CD4-positive, alpha-beta T cell treated with Interleukin-12 subunit alpha and Interleukin-12 subunit beta, for 1 hour (primary cell): Measurements from ENCODE around the gene ZNF420.
"Not testable (repeated sequence)": the region's sequence is repeated elsewhere in the genome, so short reads cannot be mapped to it uniquely, and the experiment has no call there.

Experiments
- DNase-seq: peaks from one replicate; pipeline ENCODE4 v3.0.0-alpha.2; 2020

Gene ZNF420

DNA sequence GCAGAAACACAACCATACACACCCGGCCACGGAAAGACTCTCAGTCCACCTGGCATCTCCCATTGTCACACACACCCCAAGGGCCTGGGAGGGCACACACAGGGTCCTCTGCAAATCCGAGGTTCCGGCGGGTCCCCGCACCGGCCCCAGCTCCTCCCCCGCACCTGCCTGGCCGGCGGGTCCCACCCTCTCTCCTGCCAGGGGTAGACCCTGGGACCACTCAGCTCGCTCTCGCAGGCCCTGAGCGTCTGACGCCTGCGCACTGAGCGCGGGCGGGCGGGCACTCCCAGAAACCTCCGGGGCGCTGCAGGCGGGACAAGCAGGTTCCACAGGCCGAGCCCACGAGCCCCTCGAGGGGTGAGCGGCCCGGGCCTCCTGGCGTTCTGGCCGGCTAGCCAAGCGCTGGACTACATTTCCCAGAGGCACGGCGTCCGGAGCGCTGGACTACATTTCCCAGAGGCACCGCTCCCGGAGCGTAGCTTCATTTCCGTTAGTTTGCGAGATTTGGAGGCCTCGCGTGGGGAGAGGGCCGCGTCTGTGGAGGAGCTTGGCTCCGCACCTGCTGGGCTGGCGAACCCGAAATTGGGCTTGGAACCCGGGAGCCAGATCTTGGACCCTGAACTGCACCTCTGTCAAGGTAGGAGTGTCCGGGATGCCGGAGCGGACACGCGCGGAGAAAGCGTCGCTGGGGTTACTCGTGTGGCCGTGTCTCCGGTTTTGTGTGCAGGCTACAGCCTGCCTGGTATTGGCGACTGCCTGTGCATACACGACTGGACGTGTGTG lies at the start of gene ZNF420:
Gene ZNF420 (plus strand): TSS at position 500 of the 783 bp plus-strand sequence. CDS start 10,686 bp downstream, outside the sequence.
- DNase-seq = peak; percentile 94

DNA sequence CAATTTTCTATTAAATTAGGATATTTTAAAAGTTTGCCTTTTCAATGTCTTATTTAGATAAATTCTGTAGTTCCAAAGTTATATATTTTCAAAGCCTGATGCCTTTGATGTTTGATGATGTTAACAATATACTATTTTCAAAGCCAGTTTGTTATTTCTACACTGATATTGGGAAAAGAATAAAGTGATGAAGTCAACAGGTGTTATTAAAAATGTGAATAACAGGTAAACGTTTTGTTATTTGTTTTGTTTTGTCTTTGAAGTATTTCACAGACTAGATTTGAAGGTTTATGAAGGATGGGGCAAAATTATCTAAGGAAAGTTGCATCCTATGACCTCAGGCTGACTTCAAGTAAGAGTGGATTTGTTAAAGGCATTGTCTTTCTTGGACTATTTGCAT lies 33.1 kb upstream of the ZNF420 start:
- DNase-seq = no peak

DNA sequence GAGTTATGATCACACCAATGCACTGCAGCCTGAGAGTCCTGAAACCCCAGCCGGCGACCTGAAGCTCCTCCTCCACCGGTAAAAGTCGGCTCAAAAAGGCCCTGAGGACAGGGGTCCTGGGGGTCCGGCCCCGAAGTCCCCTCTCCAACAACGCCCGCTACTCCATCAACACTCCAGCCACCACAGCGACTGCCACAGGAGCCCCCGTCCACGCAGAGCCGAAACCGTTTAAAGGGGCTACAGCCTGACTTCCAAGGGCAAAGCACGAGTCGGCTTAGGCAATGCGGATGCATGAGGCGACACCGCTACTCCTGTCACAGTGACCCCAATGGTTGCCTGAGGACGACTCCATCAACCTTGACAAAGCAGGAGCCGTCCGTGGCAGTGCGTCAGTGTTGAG lies 22.9 kb upstream of the ZNF420 start:
- no peak for DNase-seq

DNA sequence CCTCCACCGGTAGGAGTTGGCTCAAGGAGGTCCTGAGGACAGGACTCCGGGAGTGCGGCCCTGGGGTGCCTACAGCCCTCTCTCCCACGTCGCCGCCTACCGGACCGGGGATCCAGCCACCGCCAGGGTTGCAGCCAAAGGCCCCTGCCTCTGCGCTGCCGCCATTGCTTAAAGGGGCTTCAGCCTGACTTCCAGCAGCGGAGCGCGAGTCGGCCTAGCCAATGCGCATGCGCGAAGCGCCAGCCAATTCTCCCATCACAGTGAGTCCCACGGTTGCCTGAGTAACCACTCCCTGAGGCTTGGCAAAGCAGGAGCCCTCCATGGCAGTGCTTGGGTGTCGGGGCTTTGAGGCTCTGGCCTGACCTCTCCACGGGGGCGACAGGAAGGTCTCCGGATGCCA lies 21.5 kb upstream of the ZNF420 start:
- DNase-seq = no peak

DNA sequence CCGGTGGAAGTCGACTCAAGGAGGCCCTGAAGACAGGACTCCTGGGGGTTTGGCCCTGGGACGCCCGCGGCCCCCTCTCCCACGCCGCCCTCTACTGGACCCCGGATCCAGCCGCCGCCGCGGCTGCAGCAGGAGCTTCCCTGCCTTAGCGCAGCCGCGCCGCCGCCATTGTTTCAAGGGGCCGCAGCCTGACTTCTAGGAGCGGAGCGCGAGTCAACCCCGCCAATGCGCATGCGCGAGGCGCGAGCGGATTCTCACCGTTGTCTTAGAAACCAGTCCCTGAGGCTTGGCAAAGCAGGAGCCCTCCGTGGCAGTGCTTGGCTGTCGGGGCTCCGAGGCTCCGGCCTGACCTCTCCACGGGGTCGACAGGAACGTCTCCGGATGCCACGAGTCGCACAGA lies 19.1 kb upstream of the ZNF420 start:
- DNase-seq = no peak

DNA sequence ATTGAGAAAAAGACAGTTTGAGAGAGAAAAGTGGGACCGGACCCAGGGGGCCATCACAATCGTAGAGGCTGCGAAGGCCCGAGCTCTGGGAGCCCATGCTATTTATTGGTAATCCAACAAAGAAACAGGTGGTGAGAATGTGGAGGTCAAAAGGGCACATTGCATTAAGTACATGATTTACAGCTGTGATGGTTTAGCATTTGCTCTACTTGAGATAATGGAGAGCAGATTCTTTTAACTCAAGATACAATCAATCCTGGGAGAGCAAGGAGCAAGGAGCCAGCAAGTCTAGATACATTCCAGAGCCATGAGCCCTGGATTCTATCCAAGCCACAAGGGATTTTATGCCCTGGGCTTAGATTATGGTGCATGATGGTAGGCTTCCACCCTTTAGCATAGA lies 13.3 kb upstream of the ZNF420 start:
- DNase-seq = not testable (repeated sequence)

DNA sequence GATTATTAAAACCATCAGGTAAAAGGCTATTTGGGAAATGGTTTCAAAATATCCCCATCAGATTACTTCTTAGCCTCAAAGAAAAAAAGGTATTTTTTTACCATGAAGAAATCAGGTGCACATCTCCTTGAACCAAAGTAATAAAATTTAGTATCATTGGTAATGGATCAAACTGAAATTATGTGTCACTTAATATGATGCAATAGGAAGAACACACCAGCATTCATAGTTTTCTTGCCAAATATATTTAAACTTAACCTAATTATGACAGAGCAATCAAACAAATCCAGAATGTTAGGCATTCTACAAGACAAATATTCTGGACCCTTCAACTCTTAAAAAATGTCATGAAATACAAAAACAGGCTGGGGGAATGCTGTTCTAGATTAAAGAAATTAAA lies 4.1 kb upstream of the ZNF420 start:
- DNase-seq = no peak

DNA sequence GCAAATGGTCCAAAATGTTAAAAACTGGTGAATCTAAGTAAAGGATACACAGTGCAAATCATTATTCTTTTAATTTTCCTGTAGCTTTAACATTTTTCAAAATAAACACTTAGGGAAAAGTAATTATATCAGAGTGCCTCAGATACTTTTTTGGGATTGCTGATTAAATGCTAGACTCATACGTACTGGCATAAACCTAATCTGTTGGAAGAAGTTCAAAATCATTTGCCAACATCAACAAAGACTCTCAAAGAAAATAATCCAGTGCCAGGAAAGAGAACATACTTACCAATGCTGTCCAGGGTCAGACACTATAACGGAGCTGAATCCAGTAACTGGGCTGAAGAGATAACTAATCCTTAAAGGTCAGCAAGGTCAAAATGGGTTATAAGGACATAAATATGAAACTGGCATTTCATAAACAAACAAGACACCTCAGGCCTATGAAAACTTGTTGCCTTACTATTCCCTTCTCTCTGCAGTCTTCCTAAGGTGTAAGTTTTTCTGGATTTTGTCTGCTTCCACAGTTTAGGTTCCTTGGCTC lies 3.3 kb upstream of the ZNF420 start:
- no peak for DNase-seq

DNA sequence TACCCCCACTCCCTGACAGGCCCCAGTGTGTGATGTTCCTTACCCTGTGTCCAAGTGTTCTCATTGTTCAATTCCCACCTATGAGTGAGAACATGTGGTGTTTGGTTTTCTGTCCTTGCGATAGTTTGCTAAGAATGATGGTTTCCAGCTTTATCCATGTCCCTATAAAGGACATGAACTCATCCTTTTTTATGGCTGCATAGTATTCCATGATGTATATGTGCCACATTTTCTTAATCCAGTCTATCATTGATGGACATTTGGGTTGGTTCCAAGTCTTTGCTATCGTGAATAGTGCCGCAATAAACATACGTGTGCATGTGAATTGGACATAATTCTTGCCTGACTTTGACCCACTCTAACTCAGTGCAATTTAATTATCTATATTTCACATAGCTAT lies 1.7 kb upstream of the ZNF420 start:
- DNase-seq = not testable (repeated sequence)

DNA sequence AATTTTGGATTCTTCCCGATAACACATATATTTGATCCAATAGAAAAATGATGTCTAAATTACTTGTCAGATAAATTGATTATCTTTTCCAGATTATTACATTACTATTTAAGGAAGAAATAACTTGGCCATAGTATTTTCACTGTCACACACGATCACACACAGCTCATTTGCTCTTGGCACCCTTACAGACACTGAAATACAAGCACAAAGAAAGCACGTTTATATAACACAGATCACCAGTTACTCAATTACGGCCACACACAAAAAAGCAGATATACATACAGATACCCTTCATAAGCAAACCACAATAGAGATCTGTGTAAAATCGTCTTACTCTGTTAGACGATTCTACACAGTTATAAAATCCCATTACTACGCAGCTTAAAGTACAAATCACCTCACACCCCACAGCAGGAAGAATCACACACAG lies 716 bp upstream of the ZNF420 start:
- no peak for DNase-seq

DNA sequence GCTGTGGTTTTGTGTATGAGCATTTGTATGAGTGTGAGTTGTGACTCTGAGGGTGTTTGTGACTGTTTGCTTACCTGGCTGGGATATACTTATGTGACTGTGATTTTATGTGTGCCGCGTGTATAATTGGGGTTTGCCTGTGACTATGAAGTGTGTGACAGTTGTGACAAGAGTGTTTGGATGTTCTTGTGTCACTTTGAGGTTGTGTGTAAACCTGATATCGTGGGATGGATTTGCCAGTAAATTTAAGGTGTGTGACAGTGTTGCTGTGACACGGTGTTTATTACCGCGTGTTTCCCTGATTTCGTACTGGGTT lies 442 bp downstream of the ZNF420 start:
- DNase-seq = no peak

DNA sequence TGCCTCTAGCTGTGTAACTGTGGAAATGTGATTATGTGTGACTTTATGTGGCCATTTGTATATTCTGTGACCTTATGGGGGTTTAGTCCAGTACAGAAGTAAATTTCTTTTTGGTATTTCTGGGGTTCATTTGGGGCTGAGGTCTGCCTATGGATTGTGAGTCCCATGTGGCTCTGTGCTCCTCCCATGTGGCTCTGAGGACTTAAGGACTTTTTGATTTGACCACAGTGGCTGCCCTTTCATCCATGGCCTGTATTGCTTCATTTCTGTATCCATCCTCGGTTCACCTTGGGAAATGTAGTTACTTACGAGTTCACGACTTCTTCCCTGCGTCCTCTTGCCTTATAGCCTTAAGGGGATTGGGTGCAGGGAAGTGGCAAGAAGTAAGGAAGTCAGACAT lies 1.0 kb downstream of the ZNF420 start:
- no peak for DNase-seq

DNA sequence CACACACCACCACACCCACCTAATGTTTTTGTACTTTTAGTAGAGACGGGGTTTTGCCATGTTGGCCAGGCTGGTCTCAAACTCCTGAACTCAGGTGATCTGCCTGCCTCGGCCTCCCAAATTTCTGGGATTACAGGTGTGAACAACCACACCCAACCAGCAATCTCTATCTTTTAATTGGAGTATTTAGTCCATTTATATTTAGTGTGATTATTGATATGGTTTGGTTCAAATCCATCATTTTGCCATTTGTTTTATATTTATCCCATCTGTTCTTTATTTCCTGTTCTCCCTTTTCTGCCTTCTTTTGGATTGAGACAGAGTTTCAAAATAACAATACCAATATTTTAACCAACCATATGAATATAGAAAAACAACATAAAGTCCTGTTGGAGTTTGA lies 4.1 kb downstream of the ZNF420 start:
- no peak for DNase-seq

DNA sequence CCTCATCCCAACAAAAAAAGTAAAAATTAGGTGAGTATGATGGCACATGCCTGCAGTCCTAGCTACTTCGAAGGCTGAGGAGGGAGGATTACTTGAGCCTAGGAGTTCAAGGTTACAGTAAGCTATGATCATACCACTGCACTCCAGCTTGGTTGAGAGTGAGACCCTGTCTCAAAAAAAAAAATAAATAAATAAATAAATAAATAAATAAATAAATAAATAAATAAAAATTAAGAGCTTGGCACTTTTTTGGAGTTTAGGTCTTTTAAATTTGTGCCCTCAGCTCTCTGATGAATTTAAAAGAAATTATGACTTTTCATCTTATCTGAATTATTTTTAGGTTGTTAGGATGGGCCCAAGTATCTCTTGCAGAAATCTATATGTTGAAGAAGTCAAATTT lies 8.9 kb downstream of the ZNF420 start:
- DNase-seq = no peak

DNA sequence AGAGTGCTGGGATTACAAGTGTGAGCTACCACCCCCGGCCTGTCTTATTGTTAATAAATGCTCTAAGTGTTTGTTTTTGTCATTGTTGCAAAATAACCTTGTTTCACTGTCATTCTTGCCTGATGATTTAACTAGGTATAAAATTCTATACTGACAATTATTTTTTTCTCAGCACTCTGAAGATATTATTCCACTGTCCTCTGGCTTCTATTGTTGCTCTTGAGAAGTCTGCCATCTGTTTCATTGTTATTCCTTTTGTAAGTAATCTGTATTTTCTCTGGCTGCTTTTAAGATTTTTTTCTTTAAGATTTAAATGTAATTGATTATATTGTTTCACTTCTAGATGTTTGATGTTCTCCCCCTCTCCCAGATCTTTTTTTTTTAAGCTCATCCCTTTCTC lies 17.6 kb downstream of the ZNF420 start:
- DNase-seq = no peak

DNA sequence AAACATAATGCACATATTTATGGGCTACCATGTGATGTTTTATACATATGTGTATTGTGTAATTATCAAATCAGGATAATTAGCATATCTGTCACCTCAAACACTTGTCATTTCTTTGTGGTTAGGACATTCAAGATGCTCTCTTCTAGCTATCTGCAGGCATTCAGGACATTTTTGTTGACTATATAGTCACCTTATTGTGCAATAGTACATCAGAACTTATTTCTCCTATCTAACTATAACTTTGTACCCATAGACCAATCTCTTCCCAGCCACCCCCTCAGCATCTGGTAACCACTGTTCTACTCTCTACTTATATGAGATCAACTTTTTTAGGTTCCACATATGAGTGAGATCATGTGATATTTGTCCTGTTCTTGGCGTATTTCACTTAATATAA lies 20.3 kb downstream of the ZNF420 start:
- no peak for DNase-seq

DNA sequence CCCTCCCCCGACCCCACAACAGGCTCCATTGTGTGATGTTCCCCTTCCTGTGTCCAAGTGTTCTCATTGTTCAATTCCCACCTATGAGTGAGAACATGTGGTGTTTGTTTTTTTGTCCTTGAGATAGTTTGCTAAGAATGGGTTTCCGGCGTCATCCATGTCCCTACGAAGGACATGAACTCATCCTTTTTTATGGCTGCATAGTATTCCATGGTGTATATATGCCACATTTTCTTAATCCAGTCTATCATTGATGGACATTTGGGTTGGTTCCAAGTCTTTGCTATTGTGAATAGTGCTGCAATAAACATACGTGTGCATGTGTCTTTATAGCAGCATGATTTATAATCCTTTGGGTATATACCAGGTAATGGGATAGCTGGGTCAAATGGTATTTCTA lies 25.9 kb downstream of the ZNF420 start:
- not testable (repeated sequence) for DNase-seq

DNA sequence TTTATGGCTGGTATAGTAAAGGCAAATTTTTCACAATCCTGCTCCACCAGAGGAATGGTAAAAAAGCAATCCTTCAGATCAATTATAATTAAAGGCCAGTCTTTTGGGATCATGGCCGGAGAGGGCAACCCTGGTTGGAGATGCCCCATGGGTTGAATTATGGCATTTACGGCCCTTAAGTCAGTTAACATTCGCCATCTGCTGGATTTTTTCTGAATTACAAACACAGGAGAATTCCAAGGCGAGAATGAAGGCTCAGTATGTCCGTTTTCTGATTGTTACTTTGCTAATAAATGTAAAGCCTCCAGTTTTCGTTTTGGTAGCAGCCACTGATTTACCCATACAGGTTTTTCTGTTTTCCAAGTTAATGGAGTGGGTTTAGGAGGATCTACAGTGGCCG lies 33.5 kb downstream of the ZNF420 start:
- peak; percentile 2 for DNase-seq

DNA sequence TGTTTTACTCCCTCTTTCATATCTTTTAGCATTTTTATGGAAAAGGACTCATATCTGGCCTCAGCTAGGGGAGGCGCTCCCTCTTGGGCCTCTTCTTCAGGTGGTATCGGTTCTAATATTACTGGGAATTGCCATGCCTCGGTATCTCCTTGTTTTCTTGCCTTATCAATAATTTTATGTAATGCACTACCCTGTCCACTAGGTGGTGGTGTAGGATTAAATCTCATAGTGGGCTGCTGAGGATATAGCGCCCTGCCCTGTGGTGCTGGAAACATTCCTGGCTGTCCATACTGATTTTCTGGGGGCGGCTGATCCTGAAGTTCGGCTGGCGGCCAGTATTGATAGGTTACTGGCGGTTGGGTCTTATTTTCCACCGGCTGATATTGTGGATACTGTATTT lies 35.8 kb downstream of the ZNF420 start:
- DNase-seq = no peak

DNA sequence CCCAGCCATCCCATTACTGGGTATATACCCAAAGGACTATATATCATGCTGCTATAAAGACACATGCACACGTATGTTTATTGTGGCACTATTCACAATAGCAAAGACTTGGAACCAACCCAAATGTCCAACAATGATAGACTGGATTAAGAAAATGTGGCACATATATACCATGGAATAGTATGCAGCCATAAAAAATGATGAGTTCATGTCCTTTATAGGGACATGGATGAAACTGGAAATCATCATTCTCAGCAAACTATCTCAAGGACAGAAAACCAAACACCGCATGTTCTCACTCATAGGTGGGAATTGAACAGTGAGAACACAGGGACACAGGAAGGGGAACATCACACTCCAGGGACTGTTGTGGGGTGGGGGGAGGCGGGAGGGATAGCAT lies 43.9 kb downstream of the ZNF420 start:
- DNase-seq = not testable (repeated sequence)

DNA sequence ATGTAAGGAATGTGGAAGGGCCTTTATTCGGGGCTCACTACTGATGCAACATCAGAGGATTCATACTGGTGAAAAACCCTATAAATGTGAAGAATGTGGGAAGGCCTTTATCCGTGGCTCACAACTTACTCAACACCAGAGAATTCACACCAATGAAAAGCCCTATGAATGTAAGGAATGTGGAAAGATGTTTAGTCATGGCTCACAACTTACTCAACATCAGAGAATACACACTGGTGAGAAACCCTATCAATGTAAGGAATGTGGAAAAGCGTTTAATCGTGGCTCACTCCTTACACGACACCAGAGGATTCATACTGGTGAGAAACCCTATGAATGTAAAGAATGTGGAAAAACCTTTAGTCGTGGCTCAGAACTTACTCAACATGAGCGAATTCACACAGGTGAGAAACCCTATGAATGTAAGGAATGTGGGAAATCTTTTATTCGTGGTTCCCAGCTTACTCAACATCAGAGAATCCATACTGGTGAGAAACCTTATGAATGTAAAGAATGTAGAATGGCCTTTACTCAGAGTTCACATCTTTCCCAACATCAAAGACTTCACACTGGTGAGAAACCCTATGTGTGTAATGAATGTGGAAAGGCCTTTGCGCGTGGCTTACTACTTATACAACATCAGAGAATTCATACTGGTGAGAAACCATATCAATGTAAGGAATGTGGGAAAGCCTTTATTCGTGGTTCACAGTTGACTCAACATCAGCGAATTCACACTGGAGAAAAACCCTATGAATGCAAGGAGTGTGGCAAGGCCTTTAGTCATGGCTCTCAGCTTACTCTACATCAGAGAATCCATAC lies 50.0 kb downstream of the ZNF420 start:
- DNase-seq = no peak

DNA sequence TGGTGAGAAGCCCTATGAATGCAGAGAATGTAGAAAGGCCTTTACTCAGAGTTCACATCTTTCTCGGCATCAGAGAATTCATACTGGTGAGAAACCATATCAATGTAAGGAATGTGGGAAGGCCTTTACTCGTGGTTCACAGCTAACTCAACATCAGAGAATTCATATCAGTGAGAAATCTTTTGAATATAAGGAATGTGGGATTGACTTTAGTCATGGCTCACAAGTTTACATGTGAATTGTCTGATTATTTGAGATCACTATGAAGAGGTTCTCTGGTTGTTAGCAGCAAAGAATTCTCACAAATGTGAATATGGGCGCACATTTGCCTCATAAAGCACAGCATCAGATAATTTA lies 50.6 kb downstream of the ZNF420 start:
- no peak for DNase-seq

DNA sequence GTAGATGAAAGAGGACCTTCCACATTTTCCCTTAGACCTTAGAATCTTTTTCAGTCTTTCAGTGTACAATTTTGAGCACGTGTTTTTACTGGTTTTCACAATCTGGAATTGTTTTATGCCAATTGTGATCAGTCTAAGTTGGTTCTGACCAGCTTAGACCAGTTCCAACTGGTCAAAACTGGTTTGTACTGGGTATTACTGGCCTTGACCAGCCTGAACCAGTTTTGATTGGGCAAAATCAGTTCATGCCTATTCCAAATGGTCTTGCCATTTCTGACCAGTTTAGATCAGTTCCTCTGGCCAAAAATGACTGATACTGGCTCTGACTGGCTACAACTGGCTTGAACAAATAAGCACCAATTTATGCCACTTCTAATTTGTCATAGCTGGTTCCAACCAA lies 57.9 kb downstream of the ZNF420 start:
- DNase-seq = no peak

DNA sequence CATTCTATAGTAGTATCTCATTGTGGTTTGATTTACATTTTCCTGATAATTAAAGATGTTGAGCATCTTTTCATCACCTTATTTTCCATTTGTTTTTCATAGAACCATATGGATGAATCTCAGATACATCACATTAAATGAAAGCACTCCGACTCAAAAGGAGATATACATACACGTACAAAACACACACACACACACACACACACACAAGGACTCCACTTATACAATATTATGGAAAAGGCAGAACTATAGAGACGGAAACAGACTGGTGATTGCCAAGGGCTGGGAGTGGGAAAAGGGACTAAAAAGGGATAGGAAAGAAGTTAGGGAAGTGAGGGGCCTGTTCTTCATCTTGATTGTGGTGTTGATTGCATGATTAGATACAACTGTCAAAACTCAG lies 70.0 kb downstream of the ZNF420 start:
- DNase-seq = no peak
